ENCODE results near the gene KIF11. TPM values are rescaled to one million over a fixed set of nuclear protein-coding genes. Genes with fewer than 3 reads are reported as not detected.
"Not testable (repeated sequence)": the region's sequence is repeated elsewhere in the genome, so short reads cannot be mapped to it uniquely, and the experiment has no call there.

The KIF11 gene
- polyA plus RNA-seq, 3 donors: 0.07 to 0.55 (median 0.40) TPM

DNA sequence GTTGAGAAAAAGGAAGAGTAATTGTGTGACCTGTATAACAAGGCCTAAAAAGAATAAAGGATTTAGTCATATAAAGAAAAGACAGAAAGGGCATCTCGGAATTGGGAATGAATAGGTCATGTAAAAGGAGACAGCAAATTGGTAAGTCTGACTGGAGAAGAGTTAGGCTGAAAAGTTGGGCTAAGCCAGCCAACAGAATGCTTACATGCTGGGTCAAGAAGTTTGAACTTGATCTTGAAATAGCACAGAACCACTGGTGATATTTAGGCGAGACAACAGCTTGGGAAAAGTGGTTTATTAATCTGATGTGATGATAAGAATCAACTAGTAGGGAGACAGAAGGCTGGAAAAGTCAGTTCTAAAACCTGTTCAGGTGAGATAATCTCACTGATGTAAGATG lies 23.9 kb upstream of the KIF11 start:
- Mint-ChIP-seq H3K36me3 (peaks cover 36 to 45% of the 10 kb centered on the region in 2 donors), H3K27ac (no peak overlapping the region)
- H3K79me2 ChIP-seq (ENCODE audit: insufficient read depth, low read length): peaks cover 76% of the 10 kb centered on the region

DNA sequence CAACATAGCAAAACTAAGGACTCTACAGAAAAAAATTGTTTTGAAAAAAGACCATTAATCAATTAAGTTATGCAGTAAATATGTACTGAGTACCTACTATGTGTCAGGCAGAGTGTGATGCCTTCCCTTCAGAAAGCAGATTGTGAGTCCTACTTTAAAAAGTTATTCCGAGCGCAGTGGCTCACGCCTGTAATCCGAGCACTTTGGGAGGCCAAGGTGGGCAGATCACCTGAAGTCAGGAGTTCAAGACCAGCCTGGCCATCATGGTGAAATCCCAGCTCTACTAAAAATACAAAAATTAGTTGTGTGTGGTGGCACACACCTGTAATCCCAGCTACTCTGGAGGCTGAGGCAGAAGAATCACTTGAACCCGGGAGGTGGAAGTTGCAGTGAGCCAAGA lies 23.3 kb upstream of the KIF11 start:
- Histone ChIP-seq H3K79me2 (ENCODE audit: insufficient read depth, low read length) (peaks cover 70% of the 10 kb centered on the region), H3K36me3 (replicated peaks in 1 of 2; ENCODE audit: control insufficient read depth in 1 of 2, insufficient read depth in 2 of 2, low read length in 2 of 2) (peaks cover 3 to 32% of the 10 kb centered on the region in 2 donors), H4K20me1 (ENCODE audit: insufficient read depth, low read length) (peaks cover 28% of the 10 kb centered on the region), H3K4me1 (ENCODE audit: control insufficient read depth in 1 of 2, insufficient read depth in 2 of 2, low read length in 2 of 2) (peaks cover 16 to 20% of the 10 kb centered on the region in 2 donors)
- intact Hi-C loops (cut with micrococcal nuclease); H3K27ac ChIP-seq (ENCODE audit: low read depth in 1 of 2, low read length in 2 of 2); H3K27me3 Mint-ChIP-seq (ENCODE audit: low read depth in 3 of 3); DNase-seq; H3K27me3 ChIP-seq (ENCODE audit: control insufficient read depth in 2 of 2, insufficient read depth in 2 of 2, low read length in 2 of 2); H3K4me3 Mint-ChIP-seq; H3K4me3 ChIP-seq (replicated peaks in 1 of 3; ENCODE audit: low read depth in 2 of 3, low read length in 3 of 3); H3K9me3 ChIP-seq (replicated peaks in 1 of 2; ENCODE audit: control insufficient read depth in 1 of 2, insufficient read depth in 1 of 2, low read length in 2 of 2); H2AFZ ChIP-seq (ENCODE audit: insufficient read depth, low read depth, low read length, poor library complexity, severe bottlenecking); H3K4me2 ChIP-seq (replicated peaks; ENCODE audit: extremely low read depth, low read length, poor library complexity, severe bottlenecking); H3K9me3 Mint-ChIP-seq; H3K9ac ChIP-seq (ENCODE audit: insufficient read depth, low read length, poor library complexity, severe bottlenecking): not testable (repeated sequence)
- Mint-ChIP-seq H3K36me3 (peaks cover 34 to 39% of the 10 kb centered on the region in 2 donors), H3K4me1 (peaks cover 35% of the 10 kb centered on the region), H3K27ac (peak overlapping the region in 1 of 7 donors; percentile 26)
- WGBS (ENCODE audit: insufficient coverage): no CpG with 5 or more reads among the region's 5 CpGs

More for the DNA sequence above, 23.9 kb upstream of the KIF11 start:
- TF ChIP-seq, protein P1, sequence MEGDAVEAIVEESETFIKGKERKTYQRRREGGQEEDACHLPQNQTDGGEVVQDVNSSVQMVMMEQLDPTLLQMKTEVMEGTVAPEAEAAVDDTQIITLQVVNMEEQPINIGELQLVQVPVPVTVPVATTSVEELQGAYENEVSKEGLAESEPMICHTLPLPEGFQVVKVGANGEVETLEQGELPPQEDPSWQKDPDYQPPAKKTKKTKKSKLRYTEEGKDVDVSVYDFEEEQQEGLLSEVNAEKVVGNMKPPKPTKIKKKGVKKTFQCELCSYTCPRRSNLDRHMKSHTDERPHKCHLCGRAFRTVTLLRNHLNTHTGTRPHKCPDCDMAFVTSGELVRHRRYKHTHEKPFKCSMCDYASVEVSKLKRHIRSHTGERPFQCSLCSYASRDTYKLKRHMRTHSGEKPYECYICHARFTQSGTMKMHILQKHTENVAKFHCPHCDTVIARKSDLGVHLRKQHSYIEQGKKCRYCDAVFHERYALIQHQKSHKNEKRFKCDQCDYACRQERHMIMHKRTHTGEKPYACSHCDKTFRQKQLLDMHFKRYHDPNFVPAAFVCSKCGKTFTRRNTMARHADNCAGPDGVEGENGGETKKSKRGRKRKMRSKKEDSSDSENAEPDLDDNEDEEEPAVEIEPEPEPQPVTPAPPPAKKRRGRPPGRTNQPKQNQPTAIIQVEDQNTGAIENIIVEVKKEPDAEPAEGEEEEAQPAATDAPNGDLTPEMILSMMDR (IDR thresholded peaks at IDR 0.05): no peak
- Histone ChIP-seq H3K36me3 (replicated peaks in 1 of 2; ENCODE audit: control insufficient read depth in 1 of 2, insufficient read depth in 2 of 2, low read length in 2 of 2) (peaks cover 6 to 37% of the 10 kb centered on the region in 2 donors), H3K4me3 (replicated peaks in 1 of 3; ENCODE audit: low read depth in 2 of 3, low read length in 3 of 3) (no peak overlapping the region), H2AFZ (ENCODE audit: insufficient read depth, low read depth, low read length, poor library complexity, severe bottlenecking) (no peak overlapping the region), H3K9me3 (replicated peaks in 1 of 2; ENCODE audit: control insufficient read depth in 1 of 2, insufficient read depth in 1 of 2, low read length in 2 of 2) (no peaks in the 10 kb centered on the region), H3K9ac (ENCODE audit: insufficient read depth, low read length, poor library complexity, severe bottlenecking) (no peak overlapping the region), H3K4me1 (ENCODE audit: control insufficient read depth in 1 of 2, insufficient read depth in 2 of 2, low read length in 2 of 2) (peaks cover 14 to 18% of the 10 kb centered on the region in 2 donors), H4K20me1 (ENCODE audit: insufficient read depth, low read length) (peaks cover 33% of the 10 kb centered on the region), H3K27ac (ENCODE audit: low read depth in 1 of 2, low read length in 2 of 2) (no peak overlapping the region), H3K4me2 (replicated peaks; ENCODE audit: extremely low read depth, low read length, poor library complexity, severe bottlenecking) (no peak overlapping the region), H3K27me3 (ENCODE audit: control insufficient read depth in 2 of 2, insufficient read depth in 2 of 2, low read length in 2 of 2) (no peaks in the 10 kb centered on the region)
- no peaks in the 10 kb centered on the region for H3K9me3 Mint-ChIP-seq
- DNase-seq: no peak
- intact Hi-C loops (cut with micrococcal nuclease): no loop called here
- H3K4me3 Mint-ChIP-seq: no peak overlapping the region
- H3K4me1 Mint-ChIP-seq: peaks cover 33% of the 10 kb centered on the region
- WGBS (ENCODE audit: insufficient coverage): 90% methylated on average over 2 of the region's 2 CpGs
- peaks cover 0 to 2% (median 0%) of the 10 kb centered on the region in 3 donors for H3K27me3 Mint-ChIP-seq (ENCODE audit: low read depth in 3 of 3)
